ENCODE data around the gene KIF11. TPM values are rescaled to one million over a fixed set of nuclear protein-coding genes. Genes with fewer than 3 reads are reported as not detected.

KIF11 gene
- polyA plus RNA-seq, 3 donors, result 0.07 to 0.55 (median 0.40) TPM

Small RNAs within 50 kb of the gene (small RNA-seq; reads per million reads assigned to genes)
- gene RN7SL644P (ENCODE audit: insufficient read length, low read depth), result not detected

Other genes with a start within 250 kb of the KIF11 start
- gene IDE, start 19.0 kb upstream of the KIF11 start, polyA plus RNA-seq, result 10 to 100 TPM; 10.7 to 21.8 (median 15.6) TPM
- 10 to 100 TPM; 33.6 to 54.6 (median 51.2) TPM for gene HHEX, start 96.8 kb downstream of the KIF11 start, polyA plus RNA-seq